ENCODE measurements around the gene CTSC.

- no peak for TF ChIP-seq POLR2A (IDR thresholded peaks at IDR 0.05; ENCODE audit: insufficient read depth in 1 of 2, low read depth in 2 of 2, low read length in 2 of 2)
- no peak for TF ChIP-seq CTCF (CRISPR knock-in tag; IDR thresholded peaks at IDR 0.05)
- TF ChIP-seq CEBPB (IDR thresholded peaks at IDR 0.05; ENCODE audit: borderline replicate concordance, low read depth, low read length), result no peak
- no peak for TF ChIP-seq ELF1 (CRISPR knock-in tag; IDR thresholded peaks at IDR 0.05)
- no peak for TF ChIP-seq MXI1 (IDR thresholded peaks at IDR 0.05; ENCODE audit: borderline replicate concordance, low read depth, low read length)
- TF ChIP-seq MAFF (IDR thresholded peaks at IDR 0.05; ENCODE audit: low read depth, low read length), result no peak
- no peak for TF ChIP-seq IKZF1 (IDR thresholded peaks at IDR 0.05)
- TF ChIP-seq KDM6A (CRISPR knock-in tag; IDR thresholded peaks at IDR 0.05; ENCODE audit: low read depth), result no peak
- no peak for TF ChIP-seq ZNF282 (IDR thresholded peaks at IDR 0.05; ENCODE audit: partially characterized antibody)
These were observed 36.5 kb downstream of the CTSC start for GRCh38 chr11:88300888-88301487.
